ENCODE results near the gene GSTP1.

Gene GSTP1

DNA sequence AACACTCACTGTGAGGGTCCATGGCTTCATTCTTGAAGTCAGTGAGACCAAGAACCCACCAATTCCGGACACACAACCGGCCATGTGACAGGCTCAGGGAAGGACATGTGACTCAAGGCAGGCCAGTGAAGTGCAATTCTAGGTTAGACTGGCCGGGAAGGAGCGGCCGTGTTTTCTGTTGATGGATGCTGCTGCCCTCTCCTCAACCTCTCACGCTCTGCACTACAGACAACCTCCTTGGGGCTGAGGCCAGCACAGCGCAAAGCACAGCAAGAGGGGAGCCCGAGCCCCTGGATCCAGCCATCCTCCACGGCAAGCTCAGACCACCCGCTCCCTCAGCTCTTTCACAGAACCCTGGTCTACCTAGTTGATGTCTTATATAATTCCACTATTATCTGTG, 43.4 kb downstream of the GSTP1 start:
- Histone ChIP-seq H3K27me3 (no peaks in the 10 kb centered on the region), H3K4me1 (no peaks in the 10 kb centered on the region), H3K36me3 (no peaks in the 10 kb centered on the region), H3K4me3 (ENCODE audit: low read depth, low read length) (no peak overlapping the region), H3K9me3 (no peaks in the 10 kb centered on the region)
- DNase-seq, result no peak
- TF ChIP-seq, protein P1, sequence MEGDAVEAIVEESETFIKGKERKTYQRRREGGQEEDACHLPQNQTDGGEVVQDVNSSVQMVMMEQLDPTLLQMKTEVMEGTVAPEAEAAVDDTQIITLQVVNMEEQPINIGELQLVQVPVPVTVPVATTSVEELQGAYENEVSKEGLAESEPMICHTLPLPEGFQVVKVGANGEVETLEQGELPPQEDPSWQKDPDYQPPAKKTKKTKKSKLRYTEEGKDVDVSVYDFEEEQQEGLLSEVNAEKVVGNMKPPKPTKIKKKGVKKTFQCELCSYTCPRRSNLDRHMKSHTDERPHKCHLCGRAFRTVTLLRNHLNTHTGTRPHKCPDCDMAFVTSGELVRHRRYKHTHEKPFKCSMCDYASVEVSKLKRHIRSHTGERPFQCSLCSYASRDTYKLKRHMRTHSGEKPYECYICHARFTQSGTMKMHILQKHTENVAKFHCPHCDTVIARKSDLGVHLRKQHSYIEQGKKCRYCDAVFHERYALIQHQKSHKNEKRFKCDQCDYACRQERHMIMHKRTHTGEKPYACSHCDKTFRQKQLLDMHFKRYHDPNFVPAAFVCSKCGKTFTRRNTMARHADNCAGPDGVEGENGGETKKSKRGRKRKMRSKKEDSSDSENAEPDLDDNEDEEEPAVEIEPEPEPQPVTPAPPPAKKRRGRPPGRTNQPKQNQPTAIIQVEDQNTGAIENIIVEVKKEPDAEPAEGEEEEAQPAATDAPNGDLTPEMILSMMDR (IDR thresholded peaks at IDR 0.05; ENCODE audit: low read depth, low read length), result no peak

DNA sequence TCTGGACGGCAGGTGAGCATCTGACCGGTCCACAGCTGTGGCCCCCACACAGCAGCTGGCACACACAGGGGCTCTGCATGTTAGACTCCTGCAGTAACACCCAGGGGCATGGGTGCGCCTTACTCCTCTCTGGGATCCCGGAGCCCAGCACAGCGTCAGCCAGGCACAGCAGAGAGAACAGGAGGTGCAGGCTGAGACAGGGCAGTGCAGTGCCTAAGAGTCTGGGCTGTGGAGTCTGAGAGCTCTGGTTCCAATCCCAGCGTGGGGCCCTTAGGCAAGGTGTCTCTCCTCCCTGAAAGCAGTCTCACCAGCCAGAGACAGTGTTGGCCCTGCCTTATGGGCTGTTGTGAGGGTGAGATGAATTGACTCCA, 43.8 kb downstream of the GSTP1 start:
- H3K4me3 ChIP-seq (ENCODE audit: low read depth, low read length), result no peak overlapping the region
- no peaks in the 10 kb centered on the region for H3K27me3 ChIP-seq
- H3K4me1 ChIP-seq, result no peaks in the 10 kb centered on the region
- DNase-seq, result no peak
- no peaks in the 10 kb centered on the region for H3K36me3 ChIP-seq
- H3K9me3 ChIP-seq, result no peaks in the 10 kb centered on the region
- TF ChIP-seq, protein P1 (IDR thresholded peaks at IDR 0.05; ENCODE audit: low read depth, low read length), result no peak

DNA sequence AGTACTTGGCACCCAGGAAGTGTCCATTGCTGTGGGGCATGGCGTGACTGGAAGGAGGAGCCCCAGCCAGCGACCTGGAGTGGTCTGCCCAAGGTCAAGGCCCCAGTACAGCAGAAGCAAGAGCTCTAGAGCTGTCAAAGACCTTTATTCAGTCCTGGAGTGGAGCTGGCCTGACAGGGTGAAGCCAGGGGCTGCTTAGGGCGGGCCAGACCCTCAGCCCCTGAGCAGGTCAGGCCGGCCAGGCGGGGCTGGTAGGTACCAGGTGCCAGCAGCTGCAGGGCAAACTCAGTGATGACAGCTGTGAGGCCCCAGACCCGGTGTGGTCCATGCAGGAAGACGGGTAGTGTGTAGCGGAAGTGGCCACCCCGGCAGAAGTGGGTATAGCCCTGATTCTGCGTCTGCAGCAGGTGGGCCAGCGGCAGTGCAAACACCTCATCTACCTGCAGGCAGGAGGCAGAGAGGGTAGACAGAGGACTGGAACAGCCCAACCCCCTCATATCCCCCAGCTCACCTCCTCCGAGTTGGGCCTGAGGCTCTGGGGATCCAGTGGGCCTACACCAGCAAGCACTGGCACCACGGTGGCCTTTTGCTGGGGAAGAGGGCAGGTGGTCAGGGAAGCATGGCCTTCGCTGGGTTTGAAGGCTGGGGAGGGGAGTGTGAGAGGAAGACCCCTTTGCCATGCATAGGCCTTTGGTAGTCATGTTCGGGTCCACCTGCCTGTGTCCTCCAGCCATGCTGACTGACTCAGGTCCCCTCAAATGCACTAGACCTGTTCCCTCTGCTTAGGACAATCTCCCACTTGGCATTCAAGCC, 44.4 kb downstream of the GSTP1 start:
- DNase-seq, result no peak
- TF ChIP-seq, protein P1 (IDR thresholded peaks at IDR 0.05; ENCODE audit: low read depth, low read length), result no peak
- no peaks in the 10 kb centered on the region for H3K4me1 ChIP-seq

DNA sequence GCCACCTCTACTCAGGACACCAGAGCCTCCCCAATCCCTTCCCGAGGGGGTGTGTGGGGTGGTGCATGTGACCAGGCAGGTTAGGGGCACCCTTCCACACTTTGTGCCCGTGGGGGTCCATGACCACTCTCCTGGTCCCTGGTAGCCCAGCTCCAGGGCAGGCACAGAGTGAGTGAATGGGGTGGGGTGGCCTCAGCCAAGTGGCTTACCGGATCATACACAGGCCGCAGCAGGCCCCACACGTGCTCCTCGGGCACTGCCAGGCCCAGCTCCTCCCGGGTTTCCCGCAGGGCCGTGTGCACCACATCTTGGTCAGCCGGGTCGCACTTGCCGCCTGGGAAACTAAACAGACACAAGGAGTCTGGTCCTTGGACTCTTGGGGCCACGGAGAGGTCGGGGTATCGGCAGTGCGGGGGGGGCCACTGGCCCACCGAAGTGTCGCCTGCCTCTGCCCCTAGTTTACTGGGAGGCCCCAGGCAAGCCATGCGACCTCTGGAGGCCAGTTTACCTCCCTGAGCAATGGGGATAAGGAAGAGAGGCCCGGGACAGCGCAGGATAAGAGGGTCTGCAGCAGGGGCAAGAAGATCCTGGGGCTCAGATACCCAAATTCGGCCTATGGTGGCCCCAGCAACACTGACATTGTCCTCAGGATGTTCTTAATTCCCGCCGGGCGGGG, 45.2 kb downstream of the GSTP1 start:
- no peaks in the 10 kb centered on the region for H3K36me3 ChIP-seq
- DNase-seq, result no peak
- no peaks in the 10 kb centered on the region for H3K9me3 ChIP-seq
- no peaks in the 10 kb centered on the region for H3K27me3 ChIP-seq
- TF ChIP-seq, protein P1 (IDR thresholded peaks at IDR 0.05; ENCODE audit: low read depth, low read length), result no peak
- H3K4me1 ChIP-seq, result no peaks in the 10 kb centered on the region
- H3K4me3 ChIP-seq (ENCODE audit: low read depth, low read length), result no peak overlapping the region; the same call in 1 of the 2 replicates

More for the DNA sequence above, 44.4 kb downstream of the GSTP1 start:
- H3K36me3 ChIP-seq, result no peaks in the 10 kb centered on the region
- H3K27me3 ChIP-seq, result no peaks in the 10 kb centered on the region
- H3K9me3 ChIP-seq, result no peaks in the 10 kb centered on the region
- no peak overlapping the region for H3K4me3 ChIP-seq (ENCODE audit: low read depth, low read length)

DNA sequence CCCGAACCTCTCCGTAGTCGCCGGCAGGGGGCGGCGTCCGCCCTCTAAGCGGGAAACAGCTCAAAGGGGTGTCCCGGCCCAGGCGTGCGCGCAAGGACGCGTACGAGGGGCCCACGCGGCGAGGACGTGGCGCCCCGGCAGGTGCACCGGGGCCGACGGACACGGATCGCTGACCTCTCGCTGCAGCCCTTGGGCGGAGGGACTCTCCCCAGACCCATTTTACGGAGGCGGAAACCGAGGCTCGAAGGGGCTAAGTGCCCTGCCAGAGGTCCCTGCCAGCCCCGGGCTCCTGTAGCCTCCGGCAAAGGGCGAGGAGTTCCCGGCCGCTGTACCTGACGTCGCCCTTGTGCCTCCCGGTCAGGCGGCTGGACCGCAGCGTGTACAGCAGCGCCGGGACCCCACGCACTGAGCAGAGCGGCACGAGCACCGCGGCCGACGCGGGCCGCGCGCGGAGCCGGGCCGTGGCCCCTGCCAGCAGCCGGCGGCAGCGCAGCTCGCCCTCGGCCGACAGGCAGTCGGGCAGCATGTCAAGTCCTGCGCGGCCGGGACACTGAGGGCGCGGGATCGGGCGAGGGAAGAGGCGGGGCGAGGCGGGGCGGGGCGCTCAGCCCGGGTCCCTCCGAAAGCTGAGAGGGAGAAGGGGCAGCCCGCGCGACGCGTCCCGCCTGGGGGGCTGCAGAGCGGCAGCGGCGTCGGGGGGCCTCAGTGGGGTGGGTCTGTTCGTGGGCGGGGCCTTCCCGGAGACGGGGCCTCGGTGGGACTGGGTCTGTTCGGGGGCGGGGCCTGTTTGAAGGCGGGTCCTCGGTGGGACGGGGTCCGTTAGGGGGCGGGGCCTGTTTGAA, 46.0 kb downstream of the GSTP1 start, which contains the start of gene NUDT8:
NUDT8 (minus strand) TSS at position 552 of the 842 bp plus-strand sequence; CDS start at position 526, 26 bp downstream.
- H3K9me3 ChIP-seq, result no peaks in the 10 kb centered on the region
- DNase-seq, result peak; percentile 81
- H3K4me3 ChIP-seq (ENCODE audit: low read depth, low read length), result peak within 1 kb of the TSS; percentile 70
- TF ChIP-seq, protein P1 (IDR thresholded peaks at IDR 0.05; ENCODE audit: low read depth, low read length), result peak; percentile 74
- H3K4me1 ChIP-seq, result no peaks in the 10 kb centered on the region
- no peaks in the 10 kb centered on the region for H3K27me3 ChIP-seq
- H3K36me3 ChIP-seq, result no peaks in the 10 kb centered on the region
